Thyroid gland (tissue), 4 donors: Measurements from ENCODE around the gene CREB3L1.

ENCODE experiments used
- POLR2A ChIP-seq, 2 donors: fragments of 450-650 bp; IDR thresholded peaks; one replicate each; pipeline ENCODE4 v1.6.1; 2017; ENCODE audit warnings: antibody characterized with exemption in 2 of 2, mild to moderate bottlenecking in 2 of 2, moderate library complexity in 1 of 2
- TF ChIP-seq, protein P1 (sequence below), 6 experiments: fragments of 200-600 bp in 3 of 6; fragments of 450-650 bp in 3 of 6; sonication (generic) in 3 of 6; IDR thresholded peaks; one replicate each; pipeline ENCODE4 v1.5.1; 2016 to 2019; ENCODE audit warnings: antibody characterized with exemption in 6 of 6, mild to moderate bottlenecking in 2 of 6, inconsistent platforms in 1 of 6, moderate library complexity in 1 of 6

DNA sequence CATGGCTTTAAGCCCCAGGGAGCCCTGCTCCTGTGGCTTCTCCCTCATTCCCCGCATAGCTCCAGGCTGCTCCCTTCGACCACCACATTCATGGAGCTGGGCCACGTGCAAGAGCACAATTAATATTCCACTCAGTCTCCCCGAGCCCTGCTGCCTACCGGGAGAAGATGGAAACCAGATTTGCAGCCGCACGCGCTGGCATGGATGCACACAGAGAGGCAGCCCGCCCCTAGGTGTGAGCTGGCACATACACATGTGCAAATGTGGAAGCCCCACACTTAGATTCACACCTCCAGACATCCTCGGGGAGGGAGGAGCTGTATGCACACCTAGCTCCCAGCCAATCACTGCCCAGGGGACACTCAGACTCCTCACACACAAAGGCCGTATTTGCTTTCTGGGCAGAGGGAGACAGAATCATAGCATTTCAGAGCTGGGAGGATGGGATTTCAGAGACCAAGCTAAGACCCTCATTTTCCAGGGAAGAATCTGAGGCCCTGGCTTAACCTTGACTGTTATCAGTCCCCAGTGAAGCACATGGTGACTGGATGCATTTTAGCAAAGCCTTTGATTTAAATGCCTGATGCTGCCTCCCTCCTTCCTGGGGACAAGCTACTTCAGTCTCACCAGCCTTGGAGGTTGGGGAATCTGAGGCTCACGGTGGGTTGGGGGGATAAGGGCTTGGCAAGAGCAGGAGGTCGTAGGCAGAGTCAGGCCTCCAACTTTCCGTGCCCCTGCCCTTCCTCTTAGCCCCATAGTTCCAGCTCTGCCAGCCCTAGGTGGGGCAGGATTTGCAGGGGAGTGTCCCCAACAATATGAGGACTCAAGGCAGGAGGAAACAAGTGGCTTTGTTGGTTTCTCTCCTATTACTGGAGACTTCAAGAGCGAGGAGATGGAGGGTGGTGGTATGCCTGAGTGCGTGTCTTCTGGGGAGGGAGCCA, 5.3 kb upstream of the CREB3L1 start:
- TF ChIP-seq, protein P1, sequence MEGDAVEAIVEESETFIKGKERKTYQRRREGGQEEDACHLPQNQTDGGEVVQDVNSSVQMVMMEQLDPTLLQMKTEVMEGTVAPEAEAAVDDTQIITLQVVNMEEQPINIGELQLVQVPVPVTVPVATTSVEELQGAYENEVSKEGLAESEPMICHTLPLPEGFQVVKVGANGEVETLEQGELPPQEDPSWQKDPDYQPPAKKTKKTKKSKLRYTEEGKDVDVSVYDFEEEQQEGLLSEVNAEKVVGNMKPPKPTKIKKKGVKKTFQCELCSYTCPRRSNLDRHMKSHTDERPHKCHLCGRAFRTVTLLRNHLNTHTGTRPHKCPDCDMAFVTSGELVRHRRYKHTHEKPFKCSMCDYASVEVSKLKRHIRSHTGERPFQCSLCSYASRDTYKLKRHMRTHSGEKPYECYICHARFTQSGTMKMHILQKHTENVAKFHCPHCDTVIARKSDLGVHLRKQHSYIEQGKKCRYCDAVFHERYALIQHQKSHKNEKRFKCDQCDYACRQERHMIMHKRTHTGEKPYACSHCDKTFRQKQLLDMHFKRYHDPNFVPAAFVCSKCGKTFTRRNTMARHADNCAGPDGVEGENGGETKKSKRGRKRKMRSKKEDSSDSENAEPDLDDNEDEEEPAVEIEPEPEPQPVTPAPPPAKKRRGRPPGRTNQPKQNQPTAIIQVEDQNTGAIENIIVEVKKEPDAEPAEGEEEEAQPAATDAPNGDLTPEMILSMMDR (IDR thresholded peaks at IDR 0.05) = no peak
- TF ChIP-seq POLR2A (IDR thresholded peaks at IDR 0.05) = no peak
